ENCODE data around the gene LNPEP. TPM values are rescaled to one million over a fixed set of nuclear protein-coding genes. Genes with fewer than 3 reads are reported as not detected.

Gene LNPEP
- total RNA-seq, 1 donor from 2014 or later = 24.2 TPM

- TF ChIP-seq CTCF (IDR thresholded peaks at IDR 0.05; ENCODE audit: unreplicated experiment) = no peak
- DNase-seq (ENCODE audit: low spot score, unreplicated experiment) = no peak
- Mint-ChIP-seq H3K4me1 (ENCODE audit: low read depth) (peaks cover 15% of the 10 kb centered on the region), H3K27me3 (no peaks in the 10 kb centered on the region), H3K9me3 (ENCODE audit: low read depth) (peaks cover under 1% of the 10 kb centered on the region), H3K27ac (no peak overlapping the region), H3K4me3 (ENCODE audit: low read depth) (no peak overlapping the region), H3K36me3 (ENCODE audit: insufficient read depth) (no peaks in the 10 kb centered on the region)
Measured at GRCh38 chr5:97047076-97047475, 111.2 kb downstream of the LNPEP start.

- no peak overlapping the region for H3K27ac Mint-ChIP-seq
Measured at GRCh38 chr5:97049175-97049574, 113.3 kb downstream of the LNPEP start.

GRCh38 chr5:97056263-97056662 is 120.4 kb downstream of the LNPEP start:
- no peak for DNase-seq (ENCODE audit: low spot score, unreplicated experiment)
- no peak for TF ChIP-seq CTCF (IDR thresholded peaks at IDR 0.05; ENCODE audit: unreplicated experiment)
- H3K4me1 Mint-ChIP-seq (ENCODE audit: low read depth) = no peaks in the 10 kb centered on the region
- no peak overlapping the region for H3K27ac Mint-ChIP-seq
- peaks cover 5% of the 10 kb centered on the region for H3K9me3 Mint-ChIP-seq (ENCODE audit: low read depth)
- no peaks in the 10 kb centered on the region for H3K27me3 Mint-ChIP-seq
- no peaks in the 10 kb centered on the region for H3K36me3 Mint-ChIP-seq (ENCODE audit: insufficient read depth)
- H3K4me3 Mint-ChIP-seq (ENCODE audit: low read depth) = no peak overlapping the region

More at GRCh38 chr5:97049175-97049574, 113.3 kb downstream of the LNPEP start:
- Mint-ChIP-seq H3K4me3 (ENCODE audit: low read depth) (no peak overlapping the region), H3K36me3 (ENCODE audit: insufficient read depth) (no peaks in the 10 kb centered on the region), H3K27me3 (no peaks in the 10 kb centered on the region), H3K4me1 (ENCODE audit: low read depth) (no peaks in the 10 kb centered on the region), H3K9me3 (ENCODE audit: low read depth) (peaks cover 5% of the 10 kb centered on the region)
- DNase-seq (ENCODE audit: low spot score, unreplicated experiment) = no peak
- no peak for TF ChIP-seq CTCF (IDR thresholded peaks at IDR 0.05; ENCODE audit: unreplicated experiment)

- no peak for DNase-seq (ENCODE audit: low spot score, unreplicated experiment)
- TF ChIP-seq CTCF (IDR thresholded peaks at IDR 0.05; ENCODE audit: unreplicated experiment) = no peak
- Mint-ChIP-seq H3K4me3 (ENCODE audit: low read depth) (no peak overlapping the region), H3K27ac (no peak overlapping the region), H3K4me1 (ENCODE audit: low read depth) (peaks cover 6% of the 10 kb centered on the region), H3K36me3 (ENCODE audit: insufficient read depth) (no peaks in the 10 kb centered on the region), H3K9me3 (ENCODE audit: low read depth) (no peaks in the 10 kb centered on the region), H3K27me3 (no peaks in the 10 kb centered on the region)
Measured at GRCh38 chr5:97062046-97062445, 126.2 kb downstream of the LNPEP start.

GRCh38 chr5:97063251-97063650 is 127.4 kb downstream of the LNPEP start:
- Mint-ChIP-seq H3K9me3 (ENCODE audit: low read depth) (no peaks in the 10 kb centered on the region), H3K4me1 (ENCODE audit: low read depth) (peaks cover 6% of the 10 kb centered on the region), H3K4me3 (ENCODE audit: low read depth) (no peak overlapping the region), H3K27me3 (no peaks in the 10 kb centered on the region), H3K36me3 (ENCODE audit: insufficient read depth) (no peaks in the 10 kb centered on the region), H3K27ac (no peak overlapping the region)
- no peak for DNase-seq (ENCODE audit: low spot score, unreplicated experiment)
- no peak for TF ChIP-seq CTCF (IDR thresholded peaks at IDR 0.05; ENCODE audit: unreplicated experiment)
